ENCODE measurements around the gene GRK4.
"Not testable (repeated sequence)": the region's sequence is repeated elsewhere in the genome, so short reads cannot be mapped to it uniquely, and the experiment has no call there.

Gene GRK4

DNA sequence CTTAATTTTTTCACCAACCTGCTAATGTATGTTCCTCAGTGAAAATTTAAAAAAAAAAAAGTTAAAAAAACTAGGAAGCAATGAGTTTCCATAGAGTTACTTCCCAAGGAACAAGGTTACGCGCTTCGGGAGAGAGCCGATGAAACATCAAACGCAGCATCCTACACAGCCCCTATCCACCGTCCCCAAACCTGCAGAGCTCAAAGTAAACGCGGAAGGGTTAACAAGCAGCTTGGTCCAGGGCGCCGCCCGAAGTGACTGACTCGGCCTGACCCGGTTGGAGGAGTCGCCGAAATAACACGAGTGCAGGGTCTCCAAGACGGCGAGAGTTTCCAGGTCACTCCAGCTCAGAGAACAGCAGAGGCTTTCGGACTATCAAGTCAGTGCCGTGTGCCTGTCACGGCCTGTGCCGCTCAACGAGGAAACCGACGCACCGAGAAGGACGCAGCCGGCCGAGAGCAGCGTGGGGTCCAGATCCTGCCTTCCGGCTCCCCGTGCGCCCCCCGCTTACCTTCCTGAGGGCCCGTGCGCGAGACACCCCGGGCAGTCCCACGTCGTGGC, 677 bp upstream of the GRK4 start:
- DNase-seq, result no peak

DNA sequence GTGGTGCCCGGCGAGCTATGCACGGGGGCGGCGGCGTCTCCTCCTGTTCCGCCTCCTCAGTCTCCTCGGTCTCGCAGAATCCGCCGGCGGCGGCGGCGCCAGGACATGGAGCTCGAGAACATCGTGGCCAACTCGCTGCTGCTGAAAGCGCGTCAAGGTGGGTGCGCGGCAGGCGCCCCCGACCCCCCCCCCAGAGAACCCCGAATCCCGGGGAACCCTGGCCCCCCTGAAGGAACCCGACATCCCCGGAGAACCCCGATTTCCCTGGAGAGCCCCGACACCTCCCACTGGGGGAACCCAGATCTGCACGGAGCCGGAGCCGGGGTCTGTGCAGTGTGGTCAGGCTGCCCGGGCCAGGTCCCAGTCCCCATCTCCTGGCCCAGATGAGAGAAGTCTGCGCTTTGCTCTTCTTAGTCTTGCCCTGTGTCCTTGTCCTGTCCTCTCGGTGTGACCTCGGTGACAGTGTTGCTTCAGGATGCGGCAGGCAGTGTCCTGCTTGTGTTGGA, 648 bp downstream of the GRK4 start:
- DNase-seq, result no peak

DNA sequence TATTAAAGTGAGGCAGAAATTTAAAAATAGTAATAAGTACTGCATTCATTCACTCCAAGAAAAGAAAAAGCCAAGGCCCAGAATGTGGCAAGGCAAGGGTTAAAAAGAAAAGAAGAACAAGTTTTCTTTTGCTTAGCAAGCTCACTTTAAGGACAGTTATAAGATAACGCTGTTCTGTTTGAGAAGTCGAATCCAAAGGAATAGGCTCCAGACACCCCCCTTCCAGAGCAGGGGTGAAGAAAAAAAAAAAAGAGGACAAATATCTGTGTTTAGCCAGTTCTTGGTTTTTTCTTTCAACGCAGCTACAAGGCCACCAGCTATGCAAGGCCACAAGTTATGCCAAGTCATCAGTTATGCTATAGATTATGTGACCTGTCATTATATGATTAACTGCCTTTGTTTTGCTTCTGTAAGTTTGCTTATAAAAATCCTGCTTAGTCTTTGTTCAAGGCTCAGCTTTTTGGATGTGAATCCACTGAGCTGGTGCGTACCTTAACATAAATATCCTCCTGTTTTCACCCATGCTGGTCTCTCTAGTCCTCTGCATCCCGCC, 1.4 kb downstream of the GRK4 start:
- DNase-seq, result no peak

DNA sequence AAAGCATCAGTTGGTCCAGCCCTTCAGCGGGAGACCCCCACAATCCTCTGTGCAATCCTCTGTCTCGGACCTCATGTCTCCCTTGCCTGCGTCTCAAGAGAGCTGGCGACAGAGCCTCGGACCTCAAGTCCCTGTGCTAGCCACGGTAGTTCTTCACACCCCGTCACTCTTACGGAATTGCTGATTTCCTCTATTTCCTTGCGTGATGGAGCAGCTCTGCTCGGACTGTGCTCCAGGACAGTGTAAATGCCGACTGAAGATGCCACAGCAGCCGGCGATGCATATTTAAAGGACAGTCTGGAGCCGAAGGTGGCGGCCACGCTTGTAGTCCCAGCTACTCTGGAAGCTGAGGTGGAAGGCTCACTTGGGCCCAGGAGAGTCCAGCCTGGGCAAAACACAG, 1.9 kb downstream of the GRK4 start:
- DNase-seq, result no peak

DNA sequence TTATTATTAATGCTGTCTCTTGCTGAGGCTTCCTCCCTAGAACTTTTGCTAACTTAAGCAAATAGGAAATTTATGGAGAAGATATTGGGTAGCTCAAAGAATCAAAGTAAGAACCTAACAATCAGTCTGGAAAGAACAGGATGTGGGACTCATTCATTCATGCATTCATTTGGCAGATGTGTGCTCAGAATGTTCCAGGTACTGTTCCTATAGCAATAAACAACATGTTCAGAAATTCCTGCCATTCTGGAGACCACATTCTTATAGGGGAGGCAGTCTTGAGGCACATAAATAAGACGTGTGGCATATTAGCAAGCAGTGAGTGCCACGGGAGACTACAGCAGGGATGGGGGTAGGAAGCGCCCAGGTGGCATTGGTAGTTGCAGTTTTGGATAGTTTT, 5.0 kb downstream of the GRK4 start:
- DNase-seq, result no peak

DNA sequence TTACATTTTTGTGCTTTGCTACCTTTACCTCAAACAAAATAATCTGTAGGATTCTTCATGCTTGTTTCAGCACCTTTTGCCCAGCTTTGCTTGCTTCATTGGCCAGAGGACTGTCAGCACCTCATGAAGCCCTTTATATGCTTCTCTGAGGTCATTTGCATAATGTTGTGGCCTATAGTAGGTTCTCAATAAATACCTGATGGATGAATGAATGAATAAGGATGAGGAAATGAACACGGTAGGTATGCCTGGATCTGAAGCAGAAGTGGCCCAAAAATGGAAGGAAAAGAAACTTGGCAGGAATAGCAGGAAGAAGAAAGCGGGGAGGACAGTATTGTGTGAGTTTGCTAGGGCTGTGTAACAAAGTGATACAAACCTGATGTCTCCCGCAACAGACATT, 7.9 kb downstream of the GRK4 start:
- DNase-seq, result no peak

DNA sequence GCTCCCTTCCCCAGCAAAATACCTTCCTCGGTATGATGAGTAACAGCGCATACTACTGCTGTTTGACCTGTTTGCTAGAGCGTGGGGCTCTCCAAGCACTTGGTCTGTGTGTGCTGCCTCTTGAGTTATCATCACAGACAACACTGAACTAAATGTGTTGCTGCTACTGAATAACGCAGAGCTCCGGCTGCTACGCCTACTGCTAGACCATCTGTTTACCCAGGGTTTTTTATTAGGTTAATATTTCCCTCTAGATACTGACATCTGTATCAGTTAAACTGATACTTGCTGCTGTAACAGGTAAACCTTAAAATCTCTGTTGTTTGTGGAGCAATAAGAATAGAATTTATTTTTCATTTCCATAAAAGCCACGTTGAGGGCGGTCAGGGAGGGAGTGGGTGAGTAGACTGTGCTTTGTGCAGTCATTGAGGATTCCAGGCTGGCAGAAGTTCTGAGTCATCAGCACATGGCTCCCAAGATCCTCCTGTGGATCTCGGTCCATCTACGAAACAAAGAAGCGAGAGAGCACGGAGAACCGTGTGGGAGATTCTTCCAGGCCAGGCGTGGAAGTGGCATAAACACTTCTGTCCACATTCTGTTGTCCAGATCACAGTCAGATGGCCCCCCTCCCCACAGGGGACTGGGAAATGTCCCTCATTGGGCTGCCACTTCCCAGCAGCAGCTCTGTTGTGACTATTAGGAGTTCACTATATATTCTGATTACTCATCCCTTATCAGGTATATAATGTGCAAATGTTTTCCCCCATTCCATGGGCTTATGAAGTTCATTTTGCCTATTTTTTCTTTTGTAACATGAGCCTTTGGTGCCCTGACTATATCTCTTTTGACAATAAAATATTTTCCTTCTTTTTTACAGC, 14.1 kb downstream of the GRK4 start:
- no peak for DNase-seq

DNA sequence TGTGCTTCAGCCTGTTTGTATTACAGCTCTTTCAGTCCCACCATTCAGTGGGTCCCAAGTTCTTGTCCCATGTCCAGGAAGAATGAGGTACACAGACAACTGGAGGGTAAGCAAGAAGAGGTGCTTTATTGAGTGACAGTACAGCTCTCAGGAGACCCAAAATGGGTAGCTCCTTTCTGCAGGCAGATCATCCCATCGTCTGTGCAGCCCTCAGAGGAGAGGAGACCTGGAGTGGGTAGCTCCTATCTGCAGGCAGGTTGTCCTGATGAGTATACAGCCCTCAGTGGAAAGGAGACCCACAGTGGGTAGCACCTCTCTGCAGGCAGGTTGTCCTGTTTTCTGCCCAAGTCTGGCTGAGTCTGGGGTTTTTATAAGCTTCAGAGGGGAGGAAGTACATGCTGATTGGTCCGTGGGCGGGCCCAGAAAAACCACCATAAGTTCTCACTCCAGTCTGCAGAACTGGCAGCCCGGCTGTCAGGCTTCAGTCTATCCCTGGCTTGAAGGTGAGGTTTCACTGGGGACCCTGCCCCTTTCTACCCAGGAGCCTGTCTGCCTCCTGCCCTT, 18.0 kb downstream of the GRK4 start:
- no peak for DNase-seq

DNA sequence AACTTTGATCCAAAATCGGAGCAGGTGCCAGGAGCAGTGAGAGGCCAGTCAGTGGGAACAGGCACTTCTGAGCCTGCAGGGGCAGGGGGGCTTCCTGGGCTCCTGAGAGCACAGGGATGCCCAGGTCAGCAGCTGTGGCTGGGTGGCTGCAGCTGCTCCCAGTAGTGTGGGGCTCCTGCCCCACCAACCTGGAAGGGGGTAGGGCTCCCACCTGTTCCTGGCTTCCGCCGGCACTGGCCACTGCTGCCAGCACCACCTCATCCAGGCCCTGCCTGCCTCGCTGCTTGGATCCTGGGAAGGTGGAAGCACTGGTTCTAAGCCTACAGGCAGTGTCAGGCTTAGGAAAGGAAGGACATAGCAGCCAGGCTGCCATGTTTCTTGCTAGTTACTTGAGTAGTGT, 18.6 kb downstream of the GRK4 start:
- no peak for DNase-seq

DNA sequence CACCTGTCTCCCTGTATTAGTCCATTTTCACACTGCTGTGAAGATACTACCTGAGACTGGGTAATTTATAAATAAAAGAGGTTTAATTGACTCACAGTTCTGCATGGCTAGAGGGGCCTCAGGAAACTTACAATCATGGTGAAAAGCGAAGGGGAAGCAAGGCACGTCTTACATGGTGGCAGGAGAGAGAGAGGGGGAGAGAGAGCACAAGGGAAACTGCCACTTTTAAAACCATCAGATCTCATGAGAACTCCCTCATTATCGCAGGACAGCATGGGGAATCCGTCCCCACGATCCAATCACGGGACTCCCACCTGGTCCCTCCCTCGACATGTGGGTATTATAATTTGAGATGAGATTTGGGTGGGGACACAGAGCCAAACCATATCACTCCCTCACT, 20.3 kb downstream of the GRK4 start:
- not testable (repeated sequence) for DNase-seq

DNA sequence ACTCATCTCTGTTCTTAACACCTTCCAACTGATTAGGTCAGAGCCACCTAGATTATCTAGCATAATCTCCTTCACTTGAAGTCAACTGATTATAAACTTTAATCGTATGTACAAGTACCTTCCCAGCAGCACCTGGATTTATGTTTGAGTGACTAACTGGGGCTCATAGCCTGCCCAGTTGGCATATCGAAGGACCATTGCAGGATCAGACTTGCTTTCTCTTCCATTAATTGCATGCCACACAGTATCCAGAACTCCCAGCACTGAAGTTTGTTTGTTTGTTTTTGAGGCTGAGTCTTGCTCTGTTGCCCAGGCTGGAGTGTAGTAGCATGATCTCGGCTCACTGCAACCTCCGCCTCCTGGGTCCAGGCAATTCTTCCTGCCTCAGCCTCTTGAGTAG, 27.9 kb downstream of the GRK4 start:
- no peak for DNase-seq

DNA sequence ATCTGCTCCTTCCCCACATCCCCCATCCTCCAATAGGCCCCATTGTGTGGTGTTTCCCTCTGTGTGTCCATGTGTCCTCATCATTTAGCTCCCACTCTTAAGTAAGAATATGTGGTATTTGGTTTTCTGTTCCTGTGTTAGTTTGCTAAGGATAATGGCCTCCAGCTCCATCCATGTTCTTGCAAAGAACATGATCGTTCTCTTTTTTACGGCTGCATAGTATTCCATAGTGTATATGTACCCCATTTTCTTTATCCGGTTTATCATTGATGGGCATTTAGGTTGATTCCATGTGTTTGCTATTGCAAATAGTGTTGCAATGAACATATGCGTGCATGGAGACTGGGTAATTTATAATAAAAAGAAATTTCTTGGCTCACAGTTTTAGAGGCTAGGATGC, 31.5 kb downstream of the GRK4 start:
- DNase-seq, result no peak

DNA sequence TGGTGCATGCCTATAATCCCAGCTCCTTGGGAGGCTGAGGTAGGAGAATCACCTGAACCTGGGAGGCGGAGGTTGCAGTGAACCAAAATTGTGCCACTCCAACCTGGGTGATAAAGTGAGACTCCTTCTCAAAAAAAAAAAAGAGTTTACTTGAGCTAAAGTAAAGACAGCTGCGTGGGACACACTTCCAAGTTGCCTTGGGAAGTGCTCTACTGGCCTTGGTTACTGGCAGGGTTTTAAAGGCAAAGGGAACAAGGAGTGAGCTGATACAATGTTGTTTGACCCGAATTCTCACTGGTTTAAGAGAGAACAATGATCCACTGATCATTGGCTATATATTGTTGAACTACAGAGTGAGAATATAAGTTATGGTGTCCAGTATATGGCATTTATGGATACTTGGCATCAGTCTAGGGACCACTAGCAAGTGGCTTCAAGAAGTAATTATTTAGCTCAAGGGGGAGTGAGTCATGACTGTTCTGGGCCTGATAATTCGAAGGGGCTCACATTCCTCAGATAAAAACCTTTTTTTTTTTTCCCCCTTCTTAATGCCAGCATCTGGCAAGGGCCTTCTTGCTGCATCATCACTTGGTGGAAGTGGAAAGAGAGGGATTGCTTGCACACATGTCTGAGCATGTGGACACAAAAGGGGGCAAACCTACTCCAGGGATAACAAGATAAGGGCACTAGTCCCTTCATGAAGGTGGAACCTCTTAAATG, 32.3 kb downstream of the GRK4 start:
- DNase-seq, result no peak

DNA sequence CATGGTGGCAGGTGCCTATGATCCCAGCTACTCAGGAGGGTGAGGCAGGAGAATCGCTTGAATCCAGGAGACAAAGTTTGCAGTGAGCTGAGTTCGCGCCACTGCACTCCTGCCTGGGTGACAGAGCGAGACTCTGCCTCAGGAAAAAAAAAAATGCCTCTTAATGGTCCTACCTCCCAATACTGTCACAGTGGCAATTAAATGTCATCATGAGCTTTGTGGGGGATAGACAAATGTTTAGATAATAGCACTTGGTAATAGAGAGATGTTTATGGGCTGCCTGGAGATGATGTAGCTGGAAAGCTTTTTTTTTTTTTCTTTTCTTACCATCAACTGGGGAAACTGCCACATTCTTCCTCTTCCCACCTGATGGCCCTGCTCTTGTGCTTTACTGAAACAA, 33.0 kb downstream of the GRK4 start:
- DNase-seq, result no peak

DNA sequence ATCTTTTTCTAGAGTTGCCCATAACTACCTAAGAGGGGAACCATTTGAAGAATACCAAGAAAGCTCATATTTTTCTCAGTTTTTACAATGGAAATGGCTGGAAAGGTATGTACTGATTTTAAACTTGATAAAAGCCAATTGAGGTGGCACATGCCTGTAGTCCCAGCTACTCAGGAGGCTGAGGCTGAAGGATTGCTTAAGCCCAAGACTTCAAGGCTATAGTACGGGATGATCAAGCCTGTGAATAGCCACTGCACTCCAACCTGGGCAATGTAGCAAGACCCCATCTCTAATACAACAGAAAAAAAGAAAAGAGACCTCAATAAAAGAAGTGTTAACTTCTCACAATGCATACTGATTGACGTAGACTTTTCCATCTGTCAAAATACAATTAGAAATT, 44.4 kb downstream of the GRK4 start:
- DNase-seq, result no peak

DNA sequence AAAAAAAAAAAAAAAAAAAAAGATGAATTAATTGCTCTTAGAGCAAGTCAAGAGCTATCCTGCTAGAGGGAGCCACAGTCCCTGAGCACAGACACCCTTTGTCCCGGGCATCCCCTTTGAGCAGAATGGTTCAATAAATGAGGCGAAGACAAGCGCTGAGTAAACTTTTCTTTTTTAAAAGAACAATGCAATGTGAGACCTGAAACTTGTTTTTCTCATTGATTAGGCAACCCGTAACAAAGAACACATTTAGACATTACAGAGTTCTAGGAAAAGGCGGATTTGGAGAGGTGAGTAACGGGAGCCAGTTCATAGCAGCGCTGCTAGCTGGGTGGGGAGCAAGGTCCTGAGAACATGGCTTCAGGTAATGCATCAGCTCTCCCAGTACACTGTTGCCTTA, 46.1 kb downstream of the GRK4 start:
- DNase-seq, result no peak

DNA sequence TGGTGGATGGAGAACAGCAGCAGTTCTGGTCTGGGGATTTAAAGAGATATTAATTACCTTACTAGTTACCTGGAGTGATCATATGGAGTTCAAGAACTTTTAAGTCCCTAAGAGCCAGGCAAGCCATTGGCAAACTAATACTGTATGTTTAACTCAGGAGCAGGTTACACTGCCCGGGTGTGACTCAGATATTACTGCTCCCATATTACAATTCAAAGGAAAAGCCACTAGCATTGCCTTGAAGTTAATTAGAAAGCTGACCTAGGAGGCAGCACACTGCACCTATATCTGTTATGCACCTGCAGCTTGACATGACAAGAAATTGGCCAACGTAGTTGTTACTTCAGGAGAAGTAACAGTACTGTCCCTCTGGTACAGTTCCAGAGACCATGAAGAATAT, 47.2 kb downstream of the GRK4 start:
- no peak for DNase-seq

DNA sequence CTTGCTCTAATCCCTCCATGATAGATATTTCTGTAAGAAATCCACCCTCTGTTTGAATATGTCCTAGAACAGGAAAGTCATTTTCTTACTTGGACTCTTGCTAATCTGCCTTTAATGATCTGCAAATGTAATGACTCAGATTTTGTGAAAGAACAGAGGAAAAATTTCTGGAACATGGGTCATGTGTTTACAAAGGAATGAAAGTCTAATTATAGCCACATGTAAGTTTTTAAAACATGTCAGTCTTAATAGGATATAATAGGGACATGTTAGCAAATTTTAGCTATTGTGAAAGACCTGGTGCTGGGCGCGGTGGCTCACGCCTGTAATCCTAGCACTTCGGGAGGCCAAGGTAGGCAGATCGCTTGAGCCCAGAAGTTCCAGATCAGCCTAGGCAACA, 47.6 kb downstream of the GRK4 start:
- DNase-seq, result no peak

DNA sequence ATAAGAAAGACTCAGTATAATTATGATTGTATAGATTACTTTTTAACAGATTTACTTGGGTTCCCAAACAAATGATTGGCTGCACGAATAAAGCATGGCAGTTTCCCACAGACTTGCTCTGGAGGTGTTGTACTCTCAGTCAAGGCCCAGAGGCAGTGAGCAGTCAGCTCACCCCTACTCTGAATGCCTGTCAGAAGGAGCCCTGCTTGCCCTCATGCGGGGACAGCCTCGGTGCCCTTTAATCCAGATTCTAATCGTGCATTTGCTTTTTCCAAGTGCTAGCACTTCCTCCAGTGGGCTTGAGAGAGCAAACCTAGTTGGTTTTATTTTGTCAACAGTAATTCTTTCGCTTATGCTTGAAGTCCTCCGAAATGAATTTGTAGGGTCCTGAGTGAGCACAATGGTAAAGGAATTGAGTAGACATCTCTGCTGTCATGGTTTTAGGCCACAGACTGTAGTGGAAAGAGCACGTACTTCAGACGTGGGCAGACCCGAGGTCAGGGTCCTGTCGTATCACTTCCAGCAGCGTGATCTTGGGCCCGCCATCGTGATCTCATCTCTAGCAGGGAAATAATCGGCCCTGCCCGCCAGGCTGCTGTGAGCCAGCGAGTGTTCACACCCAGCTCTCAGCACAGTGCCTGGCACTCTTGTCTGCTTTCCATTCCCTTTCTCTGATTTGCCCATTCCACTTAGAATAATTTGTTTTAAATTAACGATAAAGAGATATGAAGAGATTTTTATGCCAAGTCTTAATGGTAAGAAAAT, 48.3 kb downstream of the GRK4 start:
- no peak for DNase-seq

DNA sequence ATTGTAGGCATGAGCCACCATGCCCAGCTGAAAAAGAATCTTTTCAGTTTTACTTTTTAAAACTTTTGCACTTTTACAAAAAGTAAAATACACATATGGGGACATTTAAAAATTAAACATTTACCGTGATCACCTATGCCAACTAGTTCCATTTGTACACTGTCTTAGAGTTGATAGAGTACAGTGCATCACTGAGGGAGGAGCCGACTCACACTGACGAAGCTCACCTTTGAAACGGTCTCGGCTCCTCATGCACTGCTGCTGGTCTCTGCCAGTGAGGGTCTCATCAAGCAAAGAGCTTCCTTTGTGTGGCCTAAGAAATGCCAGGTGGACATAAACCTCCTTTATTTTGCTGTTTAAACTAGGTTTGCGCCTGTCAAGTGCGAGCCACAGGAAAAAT, 50.0 kb downstream of the GRK4 start:
- DNase-seq, result no peak

DNA sequence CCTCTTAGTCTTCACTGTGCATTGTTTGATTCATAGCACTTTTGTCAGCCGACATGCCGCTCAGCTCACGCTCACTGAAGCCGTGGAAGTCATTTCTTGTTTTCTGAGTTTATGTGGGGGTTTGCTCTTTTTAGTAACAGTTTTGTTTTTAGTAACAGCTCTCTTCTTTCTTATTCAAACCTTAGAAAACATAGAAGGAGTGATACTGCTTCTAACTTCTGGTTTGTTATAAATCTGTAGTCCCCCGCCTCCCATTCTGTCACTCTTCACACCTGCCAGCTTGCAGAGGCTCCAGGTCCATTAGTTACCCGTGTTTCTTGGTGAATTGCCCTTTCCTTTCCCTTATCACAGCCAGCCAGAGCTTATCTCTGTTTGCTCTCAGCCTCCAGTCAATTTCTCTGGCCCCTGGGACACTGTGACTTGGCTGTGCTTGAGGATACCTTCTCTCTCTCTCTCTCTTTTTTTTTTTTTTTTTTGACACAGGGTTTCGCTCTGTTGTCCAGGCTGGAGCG, 50.5 kb downstream of the GRK4 start:
- DNase-seq, result no peak

DNA sequence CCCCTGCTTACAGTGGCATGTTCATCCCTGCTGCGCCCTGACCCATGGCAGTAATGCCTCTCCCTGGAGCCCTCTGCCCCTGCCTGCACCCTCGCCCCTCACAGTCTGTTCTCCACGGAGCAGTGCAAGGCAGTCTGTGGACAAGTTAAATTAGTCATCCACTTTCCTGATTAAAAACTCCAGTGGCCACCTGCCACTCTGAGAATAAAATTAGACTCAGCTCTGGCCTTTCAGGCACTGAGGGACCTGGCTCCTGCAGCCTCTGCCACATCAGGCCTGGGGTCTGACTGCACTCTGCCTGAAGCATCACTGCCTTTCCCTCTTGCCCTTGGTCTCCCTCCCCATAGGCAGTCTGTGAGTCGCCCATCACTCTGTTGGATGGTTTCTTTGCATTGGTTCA, 53.6 kb downstream of the GRK4 start:
- DNase-seq, result no peak
